Stimulated activated CD4-positive, alpha-beta T cell treated with anti-CD3 and anti-CD28 coated beads, Interleukin-2, amount 100 ng/mL, for 4 hours (primary cell): ENCODE measurements around the gene C4B.

ENCODE experiments used
- DNase-seq: peaks from one replicate; pipeline ENCODE4 v3.0.0-alpha.2; 2020; ENCODE audit warnings: low read depth

C4B gene

DNA sequence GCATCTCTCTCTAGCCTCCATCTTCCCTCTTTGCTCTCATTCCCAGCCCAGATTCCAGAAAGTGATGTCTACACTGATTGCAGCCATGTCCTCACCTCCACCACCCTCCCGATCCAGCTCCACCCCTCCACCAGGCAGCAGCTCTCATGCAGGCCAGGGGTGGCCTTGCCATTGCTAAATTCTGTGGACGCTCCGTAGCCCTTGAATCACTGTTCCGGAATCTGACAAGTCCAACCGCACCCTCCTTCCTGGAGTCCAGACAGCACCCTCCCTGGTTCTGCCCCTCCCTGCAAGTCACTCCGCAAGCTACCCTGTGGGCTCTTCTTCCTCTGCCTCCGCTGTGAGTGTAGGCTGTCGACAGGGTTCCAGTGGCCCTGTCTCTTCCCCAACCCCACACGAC is 68.3 kb downstream of the C4B start:
- DNase-seq: no peak

DNA sequence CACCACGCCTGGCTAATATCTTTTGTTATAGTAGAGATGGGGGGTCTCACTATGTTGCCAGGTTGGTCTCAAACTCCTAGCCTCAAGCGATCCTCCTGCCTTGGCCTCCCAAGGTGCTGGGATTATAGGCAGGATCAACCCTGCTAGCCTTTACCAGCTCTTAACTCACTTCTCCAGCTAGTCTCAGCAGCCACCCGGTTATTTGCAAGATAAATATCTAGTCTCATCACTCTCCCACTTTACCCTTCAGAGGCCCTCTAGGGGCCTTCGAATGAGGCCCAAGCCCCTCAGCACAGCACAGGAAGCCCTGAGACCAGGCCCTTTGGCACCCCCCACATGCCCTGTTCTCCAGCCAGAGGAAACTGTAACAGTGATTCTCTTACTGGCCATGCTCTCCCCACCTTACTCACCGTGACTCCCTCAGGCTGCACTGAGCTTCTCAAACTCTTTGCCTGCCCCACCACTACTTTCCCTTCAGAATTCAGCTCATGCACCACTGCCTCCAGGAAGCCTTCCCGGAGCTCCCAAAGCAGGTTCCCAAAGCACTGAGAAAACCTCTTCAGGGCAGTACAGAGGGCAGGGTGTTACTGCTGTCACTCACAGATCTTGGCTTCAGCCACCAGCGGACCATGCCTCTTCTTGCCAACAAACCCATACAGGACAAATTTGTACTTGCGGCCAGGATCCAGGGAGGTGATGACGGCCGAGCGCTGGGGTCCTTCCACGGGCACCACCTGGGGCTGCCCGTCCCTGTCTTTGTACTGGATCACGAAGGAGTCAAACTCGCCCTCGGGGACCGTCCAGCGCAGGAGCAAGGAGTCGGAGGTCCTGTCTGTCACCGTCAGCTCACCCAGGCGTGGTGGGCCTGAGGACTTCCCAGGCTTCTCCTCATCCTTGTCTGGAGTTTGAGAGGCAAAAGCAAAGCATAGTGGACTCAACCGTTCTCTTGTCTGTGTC is 69.5 kb downstream of the C4B start:
- no peak for DNase-seq

DNA sequence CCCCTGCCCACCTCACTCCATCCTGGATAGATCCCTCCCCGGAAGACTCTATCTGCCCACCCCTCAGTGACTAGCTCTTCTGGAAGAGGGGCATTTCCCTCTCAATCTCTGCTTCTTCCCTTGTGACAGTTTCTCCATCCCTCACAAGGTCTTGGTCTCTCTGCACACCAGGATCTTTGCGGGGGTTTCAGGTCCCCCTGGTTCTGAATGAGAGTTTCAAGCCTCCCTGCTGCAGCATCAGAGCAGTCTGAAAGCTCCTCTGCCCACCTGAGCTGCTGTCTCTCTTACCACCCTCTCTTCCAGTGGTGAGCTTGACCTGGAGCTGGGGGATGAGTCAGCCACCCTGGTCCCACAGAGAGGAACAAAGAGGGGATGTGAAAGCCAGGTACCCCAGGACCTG is 70.2 kb downstream of the C4B start:
- DNase-seq: no peak
